ENCODE data around the gene MAP2K5. TPM values are rescaled to one million over a fixed set of nuclear protein-coding genes. Genes with fewer than 3 reads are reported as not detected.

Gene MAP2K5
- total and polyA plus RNA-seq, 9 of the 15 experiments (the other 6 are each of a cell fraction or from before 2014, with no cell fraction given) = 0.41 to 16.5 (median 7.5) TPM

DNA sequence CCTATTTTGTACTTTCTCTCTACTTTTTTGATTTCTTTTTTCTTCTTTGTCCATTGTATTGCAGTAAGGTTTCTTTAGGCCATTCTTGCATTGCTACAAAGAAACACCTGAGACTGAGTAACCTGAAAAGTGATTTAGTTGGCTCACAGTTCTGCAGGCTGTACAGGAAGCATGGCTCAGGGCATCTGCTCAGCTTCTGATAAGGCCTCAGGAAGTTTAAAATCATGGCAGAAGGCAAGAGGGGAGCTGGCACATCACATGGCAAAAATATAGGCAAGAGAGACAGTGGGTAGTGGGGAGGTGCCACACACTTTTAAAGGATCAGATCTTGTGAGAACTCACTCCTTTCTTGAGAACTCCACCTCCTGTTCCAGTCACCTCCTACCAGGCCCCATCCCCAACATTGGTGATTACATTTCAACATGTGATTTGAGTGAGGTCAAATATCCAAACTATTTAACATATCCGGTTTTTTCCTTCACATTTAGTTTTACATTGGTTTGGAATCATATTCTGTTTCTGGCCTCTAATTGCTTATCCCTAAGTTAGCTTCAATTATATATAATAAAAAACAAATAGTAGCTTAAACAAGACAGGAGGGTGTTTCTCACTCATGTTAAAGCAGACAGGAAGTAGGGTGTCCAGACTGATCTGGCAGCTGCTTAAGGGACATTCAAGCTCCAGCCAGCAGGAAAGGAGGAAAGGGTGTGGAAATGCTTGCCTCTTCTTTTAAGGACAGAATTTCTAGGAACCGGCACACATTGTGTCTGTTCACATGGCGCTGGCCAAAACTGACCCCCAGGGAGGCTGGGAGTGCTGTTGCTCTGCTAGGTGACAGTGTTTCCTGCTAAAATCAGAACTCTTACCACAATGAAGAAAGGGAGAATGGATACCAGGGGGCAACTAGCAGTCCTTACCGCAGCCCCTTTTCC is 254.0 kb downstream of the MAP2K5 start:
- peaks cover 8 to 15% of the 10 kb centered on the region in 2 experiments; a peak in 3 of 5 replicates for H3K4me1 ChIP-seq (replicated peaks in 1 of 2; ENCODE audit: control insufficient read depth in 2 of 2, insufficient read depth in 2 of 2, low read length in 2 of 2)
- CTCF ChIA-PET (ENCODE audit: low intra/inter-chr PET ratio) = no interaction called here

DNA sequence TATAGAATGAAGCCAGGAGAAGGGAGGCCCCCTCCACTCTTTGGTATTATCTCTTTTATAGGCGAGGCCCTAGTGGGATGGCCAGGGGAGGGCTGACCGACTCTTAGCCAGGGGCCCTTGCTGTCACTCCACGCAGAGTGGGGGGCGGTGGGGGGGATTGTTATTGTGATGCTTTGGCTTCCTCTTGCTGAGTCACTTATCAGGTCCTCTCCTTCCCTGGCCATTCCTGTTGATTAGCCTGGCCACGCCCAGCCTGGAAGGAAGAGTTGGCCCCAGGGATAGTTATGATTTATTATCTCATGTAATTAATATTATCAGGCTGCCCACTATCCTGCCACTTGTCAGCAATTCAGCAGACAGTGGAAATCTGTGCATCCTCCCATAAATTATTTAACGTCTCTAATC is 257.3 kb downstream of the MAP2K5 start:
- H3K9me1 ChIP-seq (ENCODE audit: control insufficient read depth, insufficient read depth, low read length) = peaks cover 10% of the 10 kb centered on the region
- in situ Hi-C loops (cut with MboI) = no loop called here
- H4K20me1 ChIP-seq (replicated peaks; ENCODE audit: control insufficient read depth, insufficient read depth, low read length) = peaks cover 11% of the 10 kb centered on the region; the same call in 1 of the 2 replicates
- H3K4me3 ChIP-seq = no peak overlapping the region
- intact Hi-C loops (cut with micrococcal nuclease) = no loop called here
- no peak overlapping the region for H3K4me2 ChIP-seq (ENCODE audit: insufficient read depth, low read length)
- H3K36me3 ChIP-seq (ENCODE audit: control insufficient read depth, insufficient read depth, low read length) = no peaks in the 10 kb centered on the region
- no peak overlapping the region for H3K27ac ChIP-seq (ENCODE audit: extremely low read depth, low read depth, low read length)
- no peak overlapping the region for H3K9ac ChIP-seq (ENCODE audit: insufficient read depth in 1 of 2, low read depth in 2 of 2, low read length in 2 of 2)
- POLR2A ChIA-PET = interaction anchor here (0.8 kb wide), 1 partner anchor 16 kb away, joined by 3 read pairs; no protein-coding TSS in a partner anchor
- no peaks in the 10 kb centered on the region for H3K9me3 ChIP-seq (replicated peaks; ENCODE audit: control insufficient read depth, insufficient read depth, low read depth, low read length)
- H3K27me3 ChIP-seq (ENCODE audit: control insufficient read depth in 2 of 2, insufficient read depth in 2 of 2, low read length in 2 of 2) = no peaks in the 10 kb centered on the region
- H3K79me2 ChIP-seq (ENCODE audit: control insufficient read depth, insufficient read depth, low read length) = no peaks in the 10 kb centered on the region
- peak; percentile 75 for FAIRE-seq
- ATAC-seq = peak; percentile 74
- no TSS peak for BruUV-seq (replicated peaks)
- peak; percentile 60 to 77 (median 64) for DNase-seq (ENCODE audit: extremely low read depth in 1 of 4, low spot score in 3 of 4)
- peaks cover 20 to 22% of the 10 kb centered on the region in 2 experiments for H3K4me1 ChIP-seq (replicated peaks in 1 of 2; ENCODE audit: control insufficient read depth in 2 of 2, insufficient read depth in 2 of 2, low read length in 2 of 2)
- no peak overlapping the region for H2AFZ ChIP-seq (ENCODE audit: low read depth, low read length)
- CTCF ChIA-PET (ENCODE audit: low intra/inter-chr PET ratio) = no interaction called here
- WGBS (ENCODE audit: insufficient coverage, low coverage, missing lambda C conversion rate) = 2% methylated on average over 6 of the region's 6 CpGs
- TF ChIP-seq, protein P1, sequence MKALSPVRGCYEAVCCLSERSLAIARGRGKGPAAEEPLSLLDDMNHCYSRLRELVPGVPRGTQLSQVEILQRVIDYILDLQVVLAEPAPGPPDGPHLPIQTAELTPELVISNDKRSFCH (CRISPR knock-in tag; IDR thresholded peaks at IDR 0.05) = no peak
- TF ChIP-seq, protein P1 (tag; IDR thresholded peaks at IDR 0.05) = no peak
- TF ChIP-seq L3MBTL2 (IDR thresholded peaks at IDR 0.05) = no peak
- TF ChIP-seq ZSCAN32 (CRISPR knock-in tag; IDR thresholded peaks at IDR 0.05) = no peak
- TF ChIP-seq FOXM1 (IDR thresholded peaks at IDR 0.05; ENCODE audit: low read depth) = no peak
- TF ChIP-seq FOXM1 (CRISPR knock-in tag; IDR thresholded peaks at IDR 0.05; ENCODE audit: low read depth) = no peak
- TF ChIP-seq TSC22D4 (tag; IDR thresholded peaks at IDR 0.05) = no peak
- no peak for TF ChIP-seq STAT5B (CRISPR knock-in tag; IDR thresholded peaks at IDR 0.05)
- TF ChIP-seq BRD9 (IDR thresholded peaks at IDR 0.05; ENCODE audit: low read depth, partially characterized antibody) = no peak
- TF ChIP-seq ZNF324 (CRISPR knock-in tag; IDR thresholded peaks at IDR 0.05) = no peak
- peak; percentile 63 for TF ChIP-seq CBFA2T2 (conservative IDR thresholded peaks at IDR 0.05)
- 0 out of 2 replicates have a peak, but pooled peaks have one; percentile 44 for TF ChIP-seq MTA1 (IDR thresholded peaks at IDR 0.05; ENCODE audit: borderline replicate concordance)
- no peak for TF ChIP-seq BCOR (IDR thresholded peaks at IDR 0.05)

More for the DNA sequence above, 254.0 kb downstream of the MAP2K5 start:
- Histone ChIP-seq H3K79me2 (ENCODE audit: control insufficient read depth, insufficient read depth, low read length) (no peaks in the 10 kb centered on the region), H3K4me3 (no peak overlapping the region), H2AFZ (ENCODE audit: low read depth, low read length) (no peak overlapping the region), H3K4me2 (ENCODE audit: insufficient read depth, low read length) (no peak overlapping the region), H4K20me1 (replicated peaks; ENCODE audit: control insufficient read depth, insufficient read depth, low read length) (no peaks in the 10 kb centered on the region; the same call in 1 of the 2 replicates), H3K9me1 (ENCODE audit: control insufficient read depth, insufficient read depth, low read length) (no peaks in the 10 kb centered on the region), H3K27me3 (ENCODE audit: control insufficient read depth in 2 of 2, insufficient read depth in 2 of 2, low read length in 2 of 2) (no peaks in the 10 kb centered on the region), H3K9ac (ENCODE audit: insufficient read depth in 1 of 2, low read depth in 2 of 2, low read length in 2 of 2) (no peak overlapping the region), H3K27ac (ENCODE audit: extremely low read depth, low read depth, low read length) (no peak overlapping the region), H3K9me3 (replicated peaks; ENCODE audit: control insufficient read depth, insufficient read depth, low read depth, low read length) (no peaks in the 10 kb centered on the region), H3K36me3 (ENCODE audit: control insufficient read depth, insufficient read depth, low read length) (no peaks in the 10 kb centered on the region)
- FAIRE-seq (peak; percentile 11), DNase-seq (ENCODE audit: extremely low read depth in 1 of 4, low spot score in 3 of 4) (no peak), ATAC-seq (no peak)
- WGBS (ENCODE audit: insufficient coverage, low coverage, missing lambda C conversion rate) = 47% methylated on average over 4 of the region's 4 CpGs
- intact Hi-C loops (cut with micrococcal nuclease) = no loop called here
- TF ChIP-seq NONO (IDR thresholded peaks at IDR 0.05; ENCODE audit: low read depth in 2 of 2, low read length in 1 of 2) = no peak
- TF ChIP-seq ZNF707 (CRISPR knock-in tag; conservative IDR thresholded peaks at IDR 0.05) = 0 out of 2 replicates have a peak, but pooled peaks have one; percentile 19
- in situ Hi-C loops (cut with MboI) = no loop called here
- no TSS peak for BruUV-seq (replicated peaks)
- POLR2A ChIA-PET = interaction anchor here (1.1 kb wide), 1 partner anchor 12 kb away, joined by 3 read pairs; no protein-coding TSS in a partner anchor
